ENCODE results near the gene CUBN. TPM values are rescaled to one million over a fixed set of nuclear protein-coding genes. Genes with fewer than 3 reads are reported as not detected.

CUBN gene
- total RNA-seq, 4 donors from 2014 or later = 0.37 to 1.5 (median 1.1) TPM

- intact Hi-C loops (cut with DNase I; ENCODE audit: low total_unique reads) (no loop called here), in situ Hi-C loops (cut with MboI; ENCODE audit: low pct_ligation_motif_present in 1 of 4, low pct_unique_long_range_greater_than_20kb in 1 of 4, low sequenced_read_pairs in 3 of 4) (no loop called here)
- no peak for TF ChIP-seq EP300 (IDR thresholded peaks at IDR 0.05; ENCODE audit: low read depth)
- TF ChIP-seq CTCF (IDR thresholded peaks at IDR 0.05) = no peak
- no peak for TF ChIP-seq POLR2AphosphoS5 (IDR thresholded peaks at IDR 0.05)
- TF ChIP-seq POLR2A (IDR thresholded peaks at IDR 0.05) = no peak
- Histone ChIP-seq H3K9me3 (no peaks in the 10 kb centered on the region), H3K27me3 (no peaks in the 10 kb centered on the region), H3K4me1 (peaks cover 0 to 22% (median 6%) of the 10 kb centered on the region in 4 donors), H3K36me3 (no peaks in the 10 kb centered on the region), H3K4me3 (no peak overlapping the region), H3K27ac (peak overlapping the region in 1 of 4 donors; percentile 2)
- no peak for DNase-seq
These were observed 26.2 kb upstream of the CUBN start for GRCh38 chr10:17155826-17156225.

GRCh38 chr10:17154116-17154515 lies 24.5 kb upstream of the CUBN start:
- DNase-seq = no peak
- no peak overlapping the region for H3K27ac ChIP-seq
- peaks cover 0 to 22% (median 6%) of the 10 kb centered on the region in 4 donors for H3K4me1 ChIP-seq
- TF ChIP-seq POLR2A (IDR thresholded peaks at IDR 0.05) (no peak), EP300 (IDR thresholded peaks at IDR 0.05; ENCODE audit: low read depth) (no peak), POLR2AphosphoS5 (IDR thresholded peaks at IDR 0.05) (no peak), CTCF (IDR thresholded peaks at IDR 0.05) (no peak)
- no peaks in the 10 kb centered on the region for H3K36me3 ChIP-seq
- intact Hi-C loops (cut with DNase I; ENCODE audit: low total_unique reads) (no loop called here), in situ Hi-C loops (cut with MboI; ENCODE audit: low pct_ligation_motif_present in 1 of 4, low pct_unique_long_range_greater_than_20kb in 1 of 4, low sequenced_read_pairs in 3 of 4) (no loop called here)
- H3K9me3 ChIP-seq = no peaks in the 10 kb centered on the region
- H3K27me3 ChIP-seq = no peaks in the 10 kb centered on the region
- no peak overlapping the region for H3K4me3 ChIP-seq

- Histone ChIP-seq H3K4me1 (peaks cover 0 to 22% (median 6%) of the 10 kb centered on the region in 4 donors), H3K36me3 (no peaks in the 10 kb centered on the region), H3K4me3 (no peak overlapping the region), H3K9me3 (no peaks in the 10 kb centered on the region), H3K27ac (no peak overlapping the region), H3K27me3 (no peaks in the 10 kb centered on the region)
- no peak for TF ChIP-seq CTCF (IDR thresholded peaks at IDR 0.05)
- TF ChIP-seq EP300 (IDR thresholded peaks at IDR 0.05; ENCODE audit: low read depth) = no peak
- no peak for TF ChIP-seq POLR2AphosphoS5 (IDR thresholded peaks at IDR 0.05)
- TF ChIP-seq POLR2A (IDR thresholded peaks at IDR 0.05) = no peak
- in situ Hi-C loops (cut with MboI; ENCODE audit: low pct_ligation_motif_present in 1 of 4, low pct_unique_long_range_greater_than_20kb in 1 of 4, low sequenced_read_pairs in 3 of 4) (no loop called here), intact Hi-C loops (cut with DNase I; ENCODE audit: low total_unique reads) (no loop called here)
- WGBS, 2 donors (ENCODE audit: low coverage in 1 of 2) = 89 to 94% methylated on average over 5 of the region's 5 CpGs
- no peak for DNase-seq
These were observed 23.7 kb upstream of the CUBN start for GRCh38 chr10:17153321-17153720.

GRCh38 chr10:17151716-17152115 lies 22.1 kb upstream of the CUBN start:
- Histone ChIP-seq H3K4me3 (no peak overlapping the region), H3K36me3 (no peaks in the 10 kb centered on the region), H3K27ac (peak overlapping the region in 2 of 4 donors; percentile 43 to 45), H3K9me3 (no peaks in the 10 kb centered on the region), H3K27me3 (no peaks in the 10 kb centered on the region), H3K4me1 (peaks cover 0 to 30% (median 6%) of the 10 kb centered on the region in 4 donors)
- DNase-seq = no peak
- WGBS, 2 donors (ENCODE audit: low coverage in 1 of 2) = 50 to 54% methylated on average over 1 of the region's 1 CpG
- in situ Hi-C loops (cut with MboI; ENCODE audit: low pct_ligation_motif_present in 1 of 4, low pct_unique_long_range_greater_than_20kb in 1 of 4, low sequenced_read_pairs in 3 of 4) (no loop called here), intact Hi-C loops (cut with DNase I; ENCODE audit: low total_unique reads) (no loop called here)
- TF ChIP-seq EP300 (IDR thresholded peaks at IDR 0.05; ENCODE audit: low read depth) (no peak), CTCF (IDR thresholded peaks at IDR 0.05) (no peak), POLR2A (IDR thresholded peaks at IDR 0.05) (no peak), POLR2AphosphoS5 (IDR thresholded peaks at IDR 0.05) (no peak)

Data from transverse colon (tissue), 4 donors.